Activated naive CD4-positive, alpha-beta T cell treated with anti-CD3 and anti-CD28 coated beads, Interleukin-2, amount 50 U/mL, for 72 hours (primary cell): ENCODE results near the gene PDE4D. TPM values are rescaled to one million over a fixed set of nuclear protein-coding genes. Genes with fewer than 3 reads are reported as not detected.
"Not testable (repeated sequence)": the region's sequence is repeated elsewhere in the genome, so short reads cannot be mapped to it uniquely, and the experiment has no call there.

ENCODE experiments used
- ATAC-seq, 2 donors: fragments of 150-1000 bp; cut with Tn5 transposase; 2 replicates each; pipeline ENCODE4 v1.10.0; 2021; ENCODE audit warnings: mild to moderate bottlenecking in 2 of 2, moderate library complexity in 2 of 2
- DNase-seq, 2 donors: peaks; one replicate each; pipeline ENCODE4 v3.0.0; 2021 to 2022; ENCODE audit warnings: low spot score in 2 of 2
- H3K27ac Mint-ChIP-seq, 2 donors: one replicate each; pipeline ENCODE4 v1.8.0; 2022; ENCODE audit warnings: mild to moderate bottlenecking in 2 of 2, mixed read lengths in 2 of 2
- H3K36me3 Mint-ChIP-seq, 2 donors: one replicate each; pipeline ENCODE4 v1.8.0; 2022; ENCODE audit warnings: mixed read lengths in 2 of 2
- H3K9me3 Mint-ChIP-seq, 2 donors: one replicate each; pipeline ENCODE4 v1.8.0; 2022; ENCODE audit warnings: mixed read lengths in 2 of 2
- total RNA-seq, 2 donors: library from RNA; stranded (reverse); gene quantifications; one replicate each; pipeline ENCODE4 v1.2.3, GENCODE V29; 2022

Gene PDE4D
- total RNA-seq, 2 donors from 2014 or later = 31.1 to 86.7 TPM

DNA sequence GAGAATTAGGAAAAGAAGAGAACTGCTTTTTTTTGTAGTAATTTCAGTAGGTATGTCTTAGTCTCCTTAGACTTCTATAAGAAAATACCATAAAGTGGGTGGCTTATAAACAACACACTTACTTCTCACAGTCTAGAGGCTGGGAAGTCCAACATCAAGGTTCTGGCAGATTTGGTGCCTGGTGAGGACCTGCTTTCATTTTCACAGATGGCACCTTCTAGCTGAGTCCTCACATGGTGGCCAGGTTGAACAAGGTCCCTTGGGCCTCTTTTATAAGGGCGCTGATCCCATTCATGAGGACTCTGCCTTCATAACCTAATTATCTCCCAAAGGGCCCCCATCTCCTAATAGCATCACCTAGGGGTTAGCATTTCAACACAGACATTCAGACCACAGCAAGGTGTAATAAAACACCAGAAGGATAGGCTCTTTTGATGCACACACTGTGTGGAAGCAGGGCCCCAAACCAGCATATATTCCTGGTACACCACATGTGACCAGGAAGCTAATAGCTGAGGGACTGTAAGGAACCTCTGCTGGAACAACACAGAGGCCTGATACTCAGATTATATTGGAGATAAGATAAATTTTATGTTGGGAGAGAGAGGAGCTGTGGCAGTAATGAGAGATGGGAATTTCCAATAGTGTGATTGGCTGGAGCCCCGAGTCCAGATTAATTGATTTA is 925.8 kb downstream of the PDE4D start:
- ATAC-seq (peak in 1 of 2 donors; percentile 17), DNase-seq (no peak)
- H3K27ac Mint-ChIP-seq = peak overlapping the region in 1 of 2 donors; percentile 67
- no peaks in the 10 kb centered on the region for H3K9me3 Mint-ChIP-seq
- H3K36me3 Mint-ChIP-seq = no peaks in the 10 kb centered on the region

DNA sequence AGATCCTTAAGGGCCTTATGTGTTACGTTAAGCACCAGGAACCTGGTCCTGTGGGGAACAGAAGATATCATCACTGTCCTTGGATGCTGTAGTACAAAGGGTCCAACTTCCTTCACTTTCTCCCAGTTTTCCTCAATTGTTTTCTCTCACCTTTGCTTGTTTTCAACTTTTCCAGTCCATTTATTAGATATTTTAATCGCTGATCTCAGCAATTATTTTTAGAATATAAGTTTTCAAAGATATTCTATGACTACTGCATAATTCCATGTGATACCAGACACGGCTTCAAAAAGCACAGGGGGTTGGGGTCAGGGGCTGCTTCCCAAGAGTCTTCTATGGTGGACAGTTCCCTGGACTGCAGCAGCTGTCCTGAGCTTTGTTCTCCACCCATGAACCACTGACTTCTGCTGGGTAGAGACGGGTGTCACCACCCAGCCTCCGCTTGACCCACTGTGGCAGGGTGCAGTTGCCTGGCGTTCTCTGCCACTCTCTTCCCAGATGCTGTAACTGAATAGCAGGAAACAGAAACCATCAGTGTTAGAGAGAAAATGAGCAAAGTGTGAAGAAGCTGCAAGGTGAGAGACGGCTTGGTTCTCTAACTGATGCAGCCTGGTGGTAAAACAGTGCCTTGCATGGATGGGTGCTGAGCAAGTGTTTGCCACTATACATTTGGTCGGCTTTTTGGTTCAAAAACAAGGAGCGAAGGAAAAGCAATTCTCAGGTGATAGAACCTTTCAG is 927.7 kb downstream of the PDE4D start:
- peak overlapping the region in 1 of 2 donors; percentile 86 for H3K27ac Mint-ChIP-seq
- DNase-seq (no peak), ATAC-seq (peak in 1 of 2 donors; percentile 25)
- no peaks in the 10 kb centered on the region for H3K9me3 Mint-ChIP-seq
- H3K36me3 Mint-ChIP-seq = no peaks in the 10 kb centered on the region

DNA sequence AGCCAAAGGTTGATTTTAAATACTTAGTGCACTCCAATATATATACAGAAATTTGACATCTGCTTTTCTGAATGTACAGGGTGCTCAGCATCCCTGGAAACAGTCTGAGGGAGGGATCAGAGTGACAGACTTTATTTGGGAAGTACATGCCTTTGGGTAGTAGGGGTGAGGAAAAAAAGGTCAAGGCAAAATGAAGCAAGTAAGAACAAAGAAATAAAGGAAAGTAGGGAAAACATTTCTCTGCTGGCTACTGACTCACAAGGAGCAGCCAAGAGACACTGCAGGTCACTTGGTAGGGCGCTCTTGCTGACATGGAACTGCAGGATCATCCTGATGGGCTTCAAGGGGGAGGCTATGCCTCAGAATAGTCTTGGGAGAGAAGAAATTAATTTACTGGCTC is 929.7 kb downstream of the PDE4D start:
- H3K36me3 Mint-ChIP-seq = no peaks in the 10 kb centered on the region
- ATAC-seq (no peak), DNase-seq (no peak)
- H3K9me3 Mint-ChIP-seq = no peaks in the 10 kb centered on the region
- H3K27ac Mint-ChIP-seq = no peak overlapping the region

- Mint-ChIP-seq H3K36me3 (no peaks in the 10 kb centered on the region), H3K9me3 (no peaks in the 10 kb centered on the region), H3K27ac (no peak overlapping the region)
- DNase-seq (no peak), ATAC-seq (no peak)
Observed at GRCh38 chr5:58963361-58963760, 930.2 kb downstream of the PDE4D start.

DNA sequence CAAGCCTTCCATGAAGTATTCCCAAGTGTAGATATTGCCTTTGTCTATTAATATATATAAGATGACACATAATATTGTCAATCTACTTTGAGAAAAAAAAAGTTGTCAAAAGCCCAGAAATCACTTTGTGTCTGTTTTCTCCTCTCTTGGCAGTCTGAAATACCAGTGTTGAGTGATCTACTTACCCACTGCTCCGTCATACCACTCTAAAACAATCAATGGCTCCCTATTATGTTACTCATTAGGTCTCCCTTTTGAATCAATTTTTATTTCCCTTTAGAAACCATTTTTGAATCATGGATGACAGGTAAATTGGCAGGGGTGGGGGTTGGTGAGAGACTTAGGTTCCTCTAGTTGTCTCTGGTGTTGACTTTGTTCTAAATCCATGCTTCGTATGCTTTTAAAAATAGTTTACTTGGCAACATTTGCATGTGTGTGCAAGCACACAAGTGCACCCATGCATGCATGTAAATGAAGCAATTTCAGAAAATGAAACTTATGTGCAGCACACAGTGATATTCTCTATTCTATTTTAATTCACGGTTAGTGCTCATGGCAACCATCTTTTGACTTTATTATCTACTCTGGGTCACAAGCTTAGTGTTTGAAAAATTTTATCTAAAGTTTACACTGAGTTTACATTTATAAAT is 931.8 kb downstream of the PDE4D start:
- ATAC-seq (no peak), DNase-seq (no peak)
- Mint-ChIP-seq H3K9me3 (no peaks in the 10 kb centered on the region), H3K36me3 (no peaks in the 10 kb centered on the region), H3K27ac (no peak overlapping the region)

- no peak for DNase-seq
- Mint-ChIP-seq H3K27ac (no peak overlapping the region), H3K36me3 (no peaks in the 10 kb centered on the region), H3K9me3 (no peaks in the 10 kb centered on the region)
- no peak for ATAC-seq
Observed at GRCh38 chr5:58958701-58959100, 934.8 kb downstream of the PDE4D start.

DNA sequence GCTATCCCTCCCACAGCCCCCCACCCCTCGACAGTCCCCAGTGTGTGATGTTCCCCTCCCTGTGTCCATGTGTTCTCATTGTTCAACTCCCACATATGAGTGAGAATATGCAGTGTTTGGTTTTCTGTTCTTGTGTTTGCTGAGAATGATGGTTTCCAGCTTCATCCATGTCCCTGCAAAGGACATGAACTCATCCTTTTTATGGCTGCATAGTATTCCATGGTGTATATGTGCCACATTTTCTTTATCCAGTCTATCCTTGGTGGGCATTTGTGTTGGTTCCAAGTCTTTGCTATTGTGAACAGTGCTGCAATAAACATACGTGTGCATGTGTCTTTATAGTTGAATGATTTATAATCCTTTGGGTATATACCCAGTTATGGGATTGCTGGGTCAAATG is 940.3 kb downstream of the PDE4D start:
- ATAC-seq = not testable (repeated sequence)

GRCh38 chr5:58950224-58950623 is 943.3 kb downstream of the PDE4D start:
- ATAC-seq = no peak

More for the DNA sequence above, 940.3 kb downstream of the PDE4D start:
- H3K27ac Mint-ChIP-seq, H3K9me3 Mint-ChIP-seq, H3K36me3 Mint-ChIP-seq, DNase-seq: not testable (repeated sequence)

DNA sequence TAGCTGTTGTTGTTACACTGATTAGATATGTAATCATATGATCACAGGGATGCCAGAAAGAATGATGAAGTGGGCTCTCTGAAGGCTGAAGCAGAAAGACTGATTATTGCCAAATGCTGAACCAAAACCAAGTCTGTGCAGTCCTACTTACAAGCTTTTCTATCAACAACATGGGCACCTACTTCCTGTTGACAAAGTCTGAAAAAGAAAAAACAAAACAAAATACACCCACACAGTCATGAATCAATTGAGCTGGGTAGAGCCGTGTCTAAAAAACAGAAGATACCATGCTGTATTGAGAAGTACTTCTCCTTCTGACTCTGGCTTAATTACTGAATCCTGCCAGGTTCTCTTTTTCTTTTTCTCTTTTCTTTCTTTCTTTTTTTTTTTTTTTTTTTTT is 947.3 kb downstream of the PDE4D start:
- Mint-ChIP-seq H3K36me3 (no peaks in the 10 kb centered on the region), H3K27ac (no peak overlapping the region), H3K9me3 (no peaks in the 10 kb centered on the region)
- ATAC-seq (no peak), DNase-seq (no peak)

More at GRCh38 chr5:58950224-58950623, 943.3 kb downstream of the PDE4D start:
- H3K9me3 Mint-ChIP-seq = peaks cover 0 to 4% of the 10 kb centered on the region in 2 donors
- H3K36me3 Mint-ChIP-seq = peaks cover 0 to 6% of the 10 kb centered on the region in 2 donors
- no peak overlapping the region for H3K27ac Mint-ChIP-seq
- DNase-seq = no peak

- H3K9me3 Mint-ChIP-seq = no peaks in the 10 kb centered on the region
- ATAC-seq (no peak), DNase-seq (no peak)
- H3K36me3 Mint-ChIP-seq = no peaks in the 10 kb centered on the region
- no peak overlapping the region for H3K27ac Mint-ChIP-seq
Observed at GRCh38 chr5:58944221-58944620, 949.3 kb downstream of the PDE4D start.

DNA sequence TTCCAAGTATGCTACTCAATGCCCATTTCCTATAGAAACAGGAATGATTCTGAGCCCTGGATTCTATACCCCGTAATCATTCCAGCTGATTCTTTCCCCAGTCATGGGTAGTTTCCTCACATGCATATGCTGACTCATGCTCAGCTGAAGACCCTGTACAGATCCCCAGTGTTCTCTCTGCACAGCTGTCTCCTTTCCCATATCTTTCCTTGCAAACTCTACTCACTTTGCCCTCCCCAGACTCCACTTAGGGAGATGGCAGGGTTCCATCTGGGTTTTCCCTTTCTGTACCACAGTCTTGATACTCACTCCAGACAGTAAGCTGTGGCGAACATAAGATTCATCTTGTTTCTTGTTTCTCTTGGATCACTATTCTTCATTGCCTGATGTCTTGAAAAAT is 953.1 kb downstream of the PDE4D start:
- H3K36me3 Mint-ChIP-seq = peaks cover 0 to 6% of the 10 kb centered on the region in 2 donors
- ATAC-seq (no peak), DNase-seq (no peak)
- no peak overlapping the region for H3K27ac Mint-ChIP-seq
- H3K9me3 Mint-ChIP-seq = peaks cover 0 to 12% of the 10 kb centered on the region in 2 donors

GRCh38 chr5:58939664-58940063 is 953.9 kb downstream of the PDE4D start:
- no peak for DNase-seq
- H3K9me3 Mint-ChIP-seq = peaks cover 5 to 12% of the 10 kb centered on the region in 2 donors
- no peak overlapping the region for H3K27ac Mint-ChIP-seq
- ATAC-seq = no peak
- H3K36me3 Mint-ChIP-seq = peaks cover 0 to 6% of the 10 kb centered on the region in 2 donors

- Mint-ChIP-seq H3K9me3 (peaks cover 5 to 12% of the 10 kb centered on the region in 2 donors), H3K36me3 (peaks cover 0 to 6% of the 10 kb centered on the region in 2 donors), H3K27ac (no peak overlapping the region)
- DNase-seq (no peak), ATAC-seq (peak in 1 of 2 donors; percentile 28)
Observed at GRCh38 chr5:58938563-58939424, 954.7 kb downstream of the PDE4D start.

DNA sequence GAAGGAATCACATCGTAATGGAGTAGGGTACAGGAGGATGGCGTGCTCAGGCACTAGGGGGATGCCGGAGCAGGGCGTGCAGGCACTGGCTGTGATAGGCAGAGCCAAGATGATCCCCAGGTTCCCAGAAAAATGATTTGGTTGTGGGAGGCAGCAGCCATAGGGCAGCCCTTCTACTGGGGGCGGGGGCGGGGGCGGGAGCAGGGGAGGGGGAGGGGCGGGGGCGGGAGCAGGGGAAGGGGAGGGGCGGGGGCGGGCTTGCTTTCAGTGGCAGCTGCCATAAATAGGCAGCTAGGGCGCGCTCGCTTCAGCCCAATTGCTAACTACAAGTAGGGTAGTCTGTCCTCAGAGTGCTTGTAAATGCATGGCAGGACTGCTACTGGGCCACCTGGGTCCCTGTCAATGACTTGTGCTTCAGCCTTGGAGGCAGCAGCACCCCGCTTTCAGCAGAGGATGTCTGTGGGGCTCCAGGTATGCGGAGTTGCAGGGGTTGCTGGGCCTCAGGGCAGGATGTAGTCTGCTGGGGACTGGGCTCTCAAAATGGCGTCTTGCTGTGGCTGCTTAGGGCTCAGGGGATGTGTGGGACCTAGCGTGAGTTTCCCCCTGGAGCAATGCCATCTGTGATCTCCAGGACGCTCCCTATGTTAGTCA is 956.4 kb downstream of the PDE4D start:
- Mint-ChIP-seq H3K9me3 (peaks cover 5 to 18% of the 10 kb centered on the region in 2 donors), H3K27ac (no peak overlapping the region), H3K36me3 (peaks cover 0 to 6% of the 10 kb centered on the region in 2 donors)
- ATAC-seq (no peak), DNase-seq (no peak)

DNA sequence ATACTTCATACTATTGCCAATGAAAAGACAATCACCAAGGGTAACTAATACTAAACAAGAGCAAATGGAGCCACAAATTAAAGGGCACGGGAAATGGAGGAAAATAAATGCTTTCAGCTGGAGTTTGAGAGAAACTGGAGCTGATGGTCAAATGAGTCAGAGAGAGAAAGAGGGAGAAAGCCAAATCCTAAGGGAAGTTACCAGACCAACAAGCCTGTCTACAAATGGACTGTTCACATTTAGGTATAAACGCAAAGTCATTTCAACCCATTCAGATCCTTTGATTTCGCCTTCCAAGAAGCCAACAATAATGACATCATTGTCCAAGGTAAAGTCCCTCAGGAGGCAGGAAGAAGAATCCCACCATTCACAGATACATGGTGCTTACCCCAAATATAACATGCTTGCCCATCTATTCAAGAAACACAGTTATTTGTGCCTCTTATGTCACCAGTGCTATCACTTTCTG is 958.9 kb downstream of the PDE4D start:
- Mint-ChIP-seq H3K27ac (peak overlapping the region; percentile 15 to 26), H3K9me3 (peaks cover 5 to 22% of the 10 kb centered on the region in 2 donors), H3K36me3 (peaks cover 0 to 6% of the 10 kb centered on the region in 2 donors)
- ATAC-seq = peak; percentile 7 to 69
- no peak for DNase-seq
